GM19467 (cell line): ENCODE results near the gene LIPH.
A peak's percentile ranks its signal among the peaks of the same experiment; 100 is the strongest.
"Not testable (repeated sequence)": the region's sequence is repeated elsewhere in the genome, so short reads cannot be mapped to it uniquely, and the experiment has no call there.

Experiments used
- ATAC-seq: cut with Tn5 transposase; IDR thresholded peaks from one replicate; pipeline ENCODE4 v1.9.1; 2021; ENCODE audit warnings: mild to moderate bottlenecking, moderate library complexity; ENCODE audit not compliant: unreplicated experiment

Gene LIPH

GRCh38 chr3:185552358-185552877 is at the start of gene LIPH:
TSS of gene LIPH (minus strand) at chr3:185552588. CDS start at chr3:185552471, 117 bp downstream.
- peak; percentile 88 for ATAC-seq

GRCh38 chr3:185595526-185595925 is 43.1 kb upstream of the LIPH start:
- ATAC-seq: no peak

GRCh38 chr3:185594073-185594472 is 41.7 kb upstream of the LIPH start:
- no peak for ATAC-seq

GRCh38 chr3:185586686-185587039 is 34.3 kb upstream of the LIPH start:
- ATAC-seq: no peak

GRCh38 chr3:185585859-185586685 is 33.7 kb upstream of the LIPH start, which contains the start of gene SENP2:
TSS of gene SENP2 (plus strand) at chr3:185586295. CDS start at chr3:185586414, 119 bp downstream.
- peak; percentile 96 for ATAC-seq

- ATAC-seq: no peak
Observed at GRCh38 chr3:185585518-185585858, 33.1 kb upstream of the LIPH start.

- ATAC-seq: no peak
Observed at GRCh38 chr3:185584686-185585085, 32.3 kb upstream of the LIPH start.

- ATAC-seq: no peak
Observed at GRCh38 chr3:185583925-185584324, 31.5 kb upstream of the LIPH start.

GRCh38 chr3:185582871-185583270 is 30.5 kb upstream of the LIPH start:
- no peak for ATAC-seq

- ATAC-seq: no peak
Observed at GRCh38 chr3:185582236-185582635, 29.8 kb upstream of the LIPH start.

GRCh38 chr3:185575108-185575869 is 22.9 kb upstream of the LIPH start:
- ATAC-seq: peak; percentile 61

GRCh38 chr3:185572183-185572582 is 19.8 kb upstream of the LIPH start:
- ATAC-seq: no peak

- ATAC-seq: no peak
Observed at GRCh38 chr3:185561958-185562357, 9.6 kb upstream of the LIPH start.

GRCh38 chr3:185561374-185561943 is 9.1 kb upstream of the LIPH start:
- ATAC-seq: no peak

- no peak for ATAC-seq
Observed at GRCh38 chr3:185560676-185561075, 8.3 kb upstream of the LIPH start.

GRCh38 chr3:185559706-185560090 is 7.3 kb upstream of the LIPH start:
- no peak for ATAC-seq

GRCh38 chr3:185558395-185558794 is 6.0 kb upstream of the LIPH start:
- ATAC-seq: no peak

GRCh38 chr3:185556640-185557039 is 4.3 kb upstream of the LIPH start:
- not testable (repeated sequence) for ATAC-seq

GRCh38 chr3:185555860-185556347 is 3.5 kb upstream of the LIPH start:
- no peak for ATAC-seq

- ATAC-seq: no peak
Observed at GRCh38 chr3:185555101-185555501, 2.7 kb upstream of the LIPH start.

GRCh38 chr3:185549651-185550111 is 2.7 kb downstream of the LIPH start:
- ATAC-seq: no peak
